Measurements from ENCODE around the gene GPSM1.

The GPSM1 gene

GRCh38 chr9:136339173-136339957 lies 12.0 kb downstream of the GPSM1 start:
- H3K4me3 ChIP-seq (ENCODE audit: low read depth, low read length), result no peak overlapping the region
- no peak for DNase-seq (ENCODE audit: low read depth)

DNA sequence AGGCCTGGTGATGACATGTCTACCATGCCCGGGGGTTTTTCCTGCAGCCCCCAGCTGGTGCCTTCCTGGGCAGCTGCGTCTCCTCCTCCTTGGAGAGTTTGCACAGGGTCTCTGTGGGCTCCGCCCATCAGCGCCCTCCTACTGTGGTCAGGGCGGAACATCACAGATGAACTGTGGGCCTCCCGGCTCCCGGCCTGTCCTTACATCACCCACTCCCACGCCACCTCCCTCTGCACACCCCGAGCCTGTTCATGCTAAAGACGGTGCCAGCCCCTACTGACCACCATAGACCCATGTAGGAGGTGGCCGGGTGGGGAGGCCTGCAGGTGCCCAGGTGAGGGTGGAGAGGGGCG lies 12.6 kb downstream of the GPSM1 start:
- H3K4me3 ChIP-seq (ENCODE audit: low read depth, low read length), result no peak overlapping the region
- DNase-seq (ENCODE audit: low read depth), result no peak

- DNase-seq (ENCODE audit: low read depth), result no peak
Observed at GRCh38 chr9:136340356-136341041, 13.2 kb downstream of the GPSM1 start.

DNA sequence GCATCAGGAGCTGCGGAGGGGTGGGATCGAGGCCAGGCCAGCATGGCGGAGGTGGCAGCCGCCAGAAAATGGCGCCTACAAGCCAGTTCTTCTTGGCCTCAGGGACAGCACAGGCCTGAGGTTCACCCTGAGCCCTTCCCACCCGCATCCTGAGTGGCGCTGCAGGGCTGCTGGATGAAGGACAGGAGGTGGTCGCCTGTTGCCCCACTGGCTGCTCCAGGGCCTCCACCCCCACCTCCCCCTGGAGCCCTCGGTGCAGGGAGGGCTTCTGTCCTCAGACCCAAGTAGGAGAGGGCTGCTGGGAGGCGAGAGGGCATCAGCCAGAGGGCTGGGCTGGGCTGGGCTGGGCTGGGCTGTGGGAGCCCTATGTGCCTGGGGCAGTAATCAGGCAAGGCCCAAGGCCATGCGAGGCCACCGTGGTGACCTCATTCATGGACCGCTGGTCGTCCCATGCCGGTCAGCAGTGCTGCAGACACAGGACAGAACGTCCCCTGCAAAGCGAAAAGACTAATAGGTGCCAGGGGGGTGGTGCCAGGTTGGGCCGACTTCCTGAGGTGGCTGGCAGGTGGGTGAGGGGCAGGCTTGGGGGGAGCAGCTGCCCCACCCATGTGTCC lies 13.8 kb downstream of the GPSM1 start:
- no peak for DNase-seq (ENCODE audit: low read depth)
- no peak overlapping the region for H3K4me3 ChIP-seq (ENCODE audit: low read depth, low read length)

More at GRCh38 chr9:136340356-136341041, 13.2 kb downstream of the GPSM1 start:
- H3K4me3 ChIP-seq (ENCODE audit: low read depth, low read length), result no peak overlapping the region

DNA sequence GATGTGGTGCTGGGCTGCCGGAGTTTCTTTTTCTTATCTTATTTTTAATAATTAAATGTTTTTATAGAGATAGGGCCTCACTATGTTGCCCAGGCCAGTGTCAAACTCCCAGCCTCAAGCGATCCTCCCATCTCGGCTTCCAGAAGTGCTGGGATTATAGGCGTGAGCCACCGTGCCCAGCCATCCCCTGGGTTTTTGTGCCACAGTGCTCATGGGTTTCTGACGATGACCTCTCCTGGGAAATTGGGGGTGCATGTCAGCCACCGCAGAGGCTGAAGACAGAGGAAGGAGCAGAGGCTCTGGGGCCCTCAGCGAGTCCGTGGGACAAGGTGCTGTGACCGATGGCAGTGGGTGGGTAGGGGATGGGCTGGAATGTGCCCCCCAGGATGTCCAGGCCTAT lies 14.4 kb downstream of the GPSM1 start:
- DNase-seq (ENCODE audit: low read depth), result no peak
- H3K4me3 ChIP-seq (ENCODE audit: low read depth, low read length), result no peak overlapping the region

DNA sequence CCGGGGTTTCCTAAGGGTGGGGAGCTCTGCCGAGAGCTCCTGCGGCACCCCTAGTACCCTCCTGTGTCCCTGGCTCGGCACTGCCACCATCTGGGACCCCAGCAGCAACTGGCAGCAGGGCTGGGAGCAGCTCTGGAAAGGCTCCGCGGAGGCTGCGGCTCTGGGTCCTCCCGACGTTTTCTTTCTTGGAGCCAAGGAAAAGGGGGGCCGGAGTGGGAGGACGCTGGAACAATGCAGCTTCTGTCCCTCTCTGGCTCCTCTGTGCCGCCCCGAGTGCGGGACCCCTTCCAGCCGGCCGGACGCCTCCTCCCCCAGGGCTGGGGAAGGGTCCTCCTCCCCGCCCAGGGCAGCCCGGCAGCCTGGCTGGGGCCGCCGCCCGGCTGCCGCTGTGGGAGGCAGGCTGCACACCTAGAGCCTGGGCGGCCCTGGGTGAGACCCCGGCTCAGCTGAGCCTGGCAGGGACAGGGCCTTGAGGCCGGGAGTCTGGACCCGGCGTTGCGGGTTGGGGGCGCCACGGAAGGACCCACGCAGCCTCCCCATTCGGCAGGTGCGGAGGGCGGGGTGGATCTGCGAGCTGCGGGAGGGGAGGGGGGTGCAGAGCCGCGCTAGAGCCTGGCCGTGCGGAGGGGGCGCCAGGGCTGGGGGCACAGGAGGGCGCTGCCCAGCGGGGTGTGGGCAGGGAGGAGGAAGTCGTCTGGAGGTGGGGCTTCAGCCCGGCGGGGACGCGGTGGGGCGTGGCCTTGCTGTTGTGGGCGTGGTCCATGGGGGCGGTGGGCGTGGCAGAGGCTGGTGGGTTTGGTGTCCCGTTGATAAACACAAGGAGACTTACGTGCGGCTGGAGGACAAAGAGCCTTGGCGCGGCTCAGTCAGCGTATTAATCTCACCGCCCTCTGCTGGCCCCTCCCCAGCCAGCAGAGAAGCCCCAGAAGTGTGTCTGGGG lies 15.1 kb downstream of the GPSM1 start:
- H3K4me3 ChIP-seq (ENCODE audit: low read depth, low read length), result peak overlapping the region; percentile 9
- DNase-seq (ENCODE audit: low read depth), result no peak

- H3K4me3 ChIP-seq (ENCODE audit: low read depth, low read length), result no peak overlapping the region
- DNase-seq (ENCODE audit: low read depth), result no peak
Observed at GRCh38 chr9:136343121-136343883, 16.0 kb downstream of the GPSM1 start.

DNA sequence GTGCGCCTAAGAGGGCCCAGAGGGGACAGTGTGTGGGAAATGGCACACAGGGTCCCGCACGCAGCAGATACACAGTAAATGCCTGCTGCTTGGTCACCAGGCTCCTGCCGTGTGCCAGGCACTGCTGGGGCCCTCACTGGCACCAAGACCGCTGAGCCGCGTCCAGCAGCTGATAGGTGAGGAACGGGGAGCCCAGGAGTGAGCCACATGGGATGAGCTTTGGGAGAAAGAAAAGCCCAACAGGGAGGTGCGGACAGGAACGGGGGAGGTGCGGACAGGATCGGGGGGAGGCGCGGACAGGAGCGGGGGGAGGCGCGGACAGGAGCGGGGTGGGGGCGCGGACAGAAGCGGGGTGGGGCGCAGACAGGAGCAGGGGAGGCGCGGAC lies 16.5 kb downstream of the GPSM1 start:
- no peak overlapping the region for H3K4me3 ChIP-seq (ENCODE audit: low read depth, low read length)
- no peak for DNase-seq (ENCODE audit: low read depth)

DNA sequence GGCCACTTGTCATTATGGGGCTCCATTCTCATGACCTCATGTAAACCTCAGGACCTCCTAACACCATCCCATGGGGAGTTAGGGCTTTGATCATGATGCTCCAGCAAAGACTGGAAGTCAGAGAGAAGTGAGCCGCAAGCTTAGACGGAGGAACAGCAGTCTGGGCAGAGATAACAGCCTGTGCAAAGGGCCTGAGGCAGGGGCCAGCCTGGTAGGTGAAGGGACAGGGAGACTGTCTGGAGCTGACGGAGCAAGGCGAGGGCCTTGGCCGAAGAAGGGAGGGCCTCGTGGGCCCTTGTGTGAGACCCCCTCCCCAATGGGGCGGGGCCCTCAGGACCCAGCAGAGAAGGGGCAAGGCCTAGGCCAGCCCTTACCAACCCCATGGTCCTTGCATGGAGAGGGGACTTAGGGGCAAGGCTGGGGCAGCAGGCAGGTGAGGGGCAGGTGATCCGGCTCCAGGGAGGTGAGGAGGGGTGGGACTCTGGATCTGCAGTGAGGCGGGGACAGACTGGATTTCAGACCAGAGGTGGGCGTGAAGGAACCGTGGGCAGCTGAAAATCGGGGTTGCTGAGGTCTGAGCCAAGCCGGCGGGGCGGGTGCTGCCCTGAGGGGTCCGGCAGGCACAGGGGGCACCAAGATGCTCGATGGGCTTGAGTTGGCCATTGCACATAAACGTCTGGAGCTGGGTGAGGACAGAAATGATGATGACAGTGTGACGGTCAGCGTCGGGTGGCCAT lies 17.4 kb downstream of the GPSM1 start:
- no peak for DNase-seq (ENCODE audit: low read depth)
- no peak overlapping the region for H3K4me3 ChIP-seq (ENCODE audit: low read depth, low read length)

- DNase-seq (ENCODE audit: low read depth), result no peak
- H3K4me3 ChIP-seq (ENCODE audit: low read depth, low read length), result no peak overlapping the region
Observed at GRCh38 chr9:136345281-136346156, 18.2 kb downstream of the GPSM1 start.

- no peak overlapping the region for H3K4me3 ChIP-seq (ENCODE audit: low read depth, low read length)
- no peak for DNase-seq (ENCODE audit: low read depth)
Observed at GRCh38 chr9:136346157-136346481, 18.8 kb downstream of the GPSM1 start.

- no peak overlapping the region for H3K4me3 ChIP-seq (ENCODE audit: low read depth, low read length)
- DNase-seq (ENCODE audit: low read depth), result no peak
Observed at GRCh38 chr9:136346927-136347465, 19.7 kb downstream of the GPSM1 start.

- H3K4me3 ChIP-seq (ENCODE audit: low read depth, low read length), result no peak overlapping the region
- DNase-seq (ENCODE audit: low read depth), result no peak
Observed at GRCh38 chr9:136347472-136348256, 20.3 kb downstream of the GPSM1 start.

GRCh38 chr9:136348691-136349090 lies 21.4 kb downstream of the GPSM1 start:
- no peak for DNase-seq (ENCODE audit: low read depth)
- H3K4me3 ChIP-seq (ENCODE audit: low read depth, low read length), result no peak overlapping the region

DNA sequence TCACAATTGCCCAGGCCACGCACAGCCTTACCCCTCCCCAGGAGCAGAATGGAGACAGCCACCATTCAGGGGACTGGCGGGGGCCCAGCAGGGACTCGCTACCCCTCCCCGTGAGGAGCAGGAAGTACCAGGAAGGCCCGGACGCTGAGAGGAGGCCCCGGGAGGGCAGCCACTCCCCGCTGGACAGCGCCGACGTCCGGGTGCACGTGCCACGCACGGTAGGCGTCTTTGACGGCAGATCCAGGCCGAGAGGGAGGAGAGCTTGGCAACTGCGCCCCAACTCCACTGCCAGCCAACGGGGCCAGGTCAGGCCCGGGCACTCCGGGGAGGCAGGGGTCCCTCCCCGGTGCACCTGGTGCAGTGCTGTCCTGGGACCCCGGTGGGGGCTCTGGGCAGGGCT lies 22.2 kb downstream of the GPSM1 start:
- no peak for DNase-seq (ENCODE audit: low read depth)
- H3K4me3 ChIP-seq (ENCODE audit: low read depth, low read length), result no peak overlapping the region

DNA sequence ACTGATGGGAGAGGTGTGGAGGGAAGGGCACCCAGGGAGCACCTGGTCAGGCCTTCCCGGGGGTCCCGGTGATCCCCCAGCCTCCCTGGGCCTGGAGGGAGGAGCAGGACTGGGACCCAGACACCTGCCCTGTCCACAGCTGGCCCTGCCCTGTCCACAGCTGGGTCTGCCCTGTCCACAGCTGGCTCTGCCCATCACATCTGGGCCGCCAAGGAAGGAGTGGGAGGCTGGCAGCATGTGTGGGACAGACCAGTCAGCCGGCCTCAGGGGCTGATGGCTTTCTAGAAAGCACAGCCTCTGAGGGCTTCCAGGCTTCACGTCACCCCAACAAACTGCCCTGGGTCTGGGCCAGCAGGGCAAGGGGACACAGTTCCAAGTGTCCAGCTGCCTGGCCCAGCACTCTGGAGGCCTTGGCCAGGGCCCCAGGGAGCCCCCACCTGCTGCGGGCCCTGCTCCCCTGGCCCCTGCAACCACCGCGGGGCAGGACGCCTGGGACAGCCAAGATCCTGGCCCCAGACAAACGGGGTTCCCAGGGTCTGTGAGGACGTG lies 24.0 kb downstream of the GPSM1 start:
- no peak overlapping the region for H3K4me3 ChIP-seq (ENCODE audit: low read depth, low read length)
- DNase-seq (ENCODE audit: low read depth), result no peak

Measured in skeletal muscle cell (primary cell).